CD4-positive, alpha-beta T cell (primary cell): Measurements from ENCODE around the gene PDZRN3. TPM values are rescaled to one million over a fixed set of nuclear protein-coding genes. Genes with fewer than 3 reads are reported as not detected.

Source experiments
- ATAC-seq: fragments of 200-7000 bp; cut with Tn5 transposase; one replicate; pipeline ENCODE4 v1.10.0; 2022; ENCODE audit warnings: mild to moderate bottlenecking; ENCODE audit not compliant: poor library complexity
- CTCF ChIA-PET: fragments of 350-600 bp; sonication (Branson Sonifier 250); formaldehyde crosslinking; loops from one replicate; lab custom pipeline; 2021; ENCODE audit warnings: antibody characterized with exemption, inconsistent platforms; lab: Charles Lee
- POLR2A ChIA-PET: fragments of 350-600 bp; sonication (Branson Sonifier 250); formaldehyde crosslinking; loops from one replicate; lab custom pipeline; 2021; ENCODE audit warnings: antibody characterized with exemption, inconsistent platforms; lab: Charles Lee
- DNase-seq, 14 experiments: peaks; one replicate each; pipeline ENCODE4 v3.0.0-alpha.2; 2013 to 2020; ENCODE audit warnings: mixed read lengths in 2 of 14
- H3K27ac ChIP-seq, 2 donors: one replicate each; pipeline versions ENCODE4 v1.5.1 to v1.7.0; 2013; ENCODE audit warnings: low read length in 2 of 2, low read depth in 1 of 2, mild to moderate bottlenecking in 1 of 2
- H3K27me3 ChIP-seq, 2 experiments: 1 replicate in 1 of 2; 2 replicates in 1 of 2; pipeline versions ENCODE4 v1.6.1 to v1.7.0; 2013; ENCODE audit warnings: low read length in 2 of 2, control low read depth in 1 of 2, mild to moderate bottlenecking in 1 of 2, moderate library complexity in 1 of 2; ENCODE audit not compliant: insufficient read depth in 2 of 2, control insufficient read depth in 1 of 2
- H3K36me3 ChIP-seq: one replicate; pipeline ENCODE4 v1.6.1; 2013; ENCODE audit warnings: low read length, control low read depth; ENCODE audit not compliant: insufficient read depth
- H3K4me1 ChIP-seq: one replicate; pipeline ENCODE4 v1.6.1; 2013; ENCODE audit warnings: low read length, control low read depth; ENCODE audit not compliant: insufficient read depth
- H3K4me3 ChIP-seq: one replicate; pipeline ENCODE4 v1.5.1; 2013; ENCODE audit warnings: mild to moderate bottlenecking, low read length, moderate library complexity
- H3K9me3 ChIP-seq, 2 experiments: 1 replicate in 1 of 2; 2 replicates in 1 of 2; pipeline versions ENCODE4 v1.6.1 to v1.7.0; 2013; ENCODE audit warnings: low read length in 2 of 2, mild to moderate bottlenecking in 2 of 2, control low read depth in 1 of 2, moderate library complexity in 1 of 2; ENCODE audit not compliant: control insufficient read depth in 1 of 2, insufficient read depth in 1 of 2
- H3K27ac Mint-ChIP-seq: one replicate; pipeline ENCODE4 v1.8.0; 2020; ENCODE audit warnings: mixed read lengths
- H3K27me3 Mint-ChIP-seq: one replicate; pipeline ENCODE4 v1.8.0; 2021; ENCODE audit warnings: mixed read lengths
- H3K36me3 Mint-ChIP-seq: one replicate; pipeline ENCODE4 v1.8.0; 2021; ENCODE audit warnings: low read depth, mixed read lengths
- H3K4me1 Mint-ChIP-seq: one replicate; pipeline ENCODE4 v1.8.0; 2021; ENCODE audit warnings: low read depth, mixed read lengths
- H3K4me3 Mint-ChIP-seq: one replicate; pipeline ENCODE4 v1.8.0; 2020; ENCODE audit warnings: mild to moderate bottlenecking, mixed read lengths
- H3K9me3 Mint-ChIP-seq: one replicate; pipeline ENCODE4 v1.8.0; 2020; ENCODE audit warnings: mixed read lengths
- CTCF ChIP-seq: fragments of 200-600 bp; IDR thresholded peaks from one replicate; pipeline ENCODE4 v1.8.0; 2022; ENCODE audit warnings: antibody characterized with exemption, mild to moderate bottlenecking
- intact Hi-C, 2 experiments: fragments of 100-400 bp; cut with DNase I in 1 of 2; cut with micrococcal nuclease in 1 of 2; formaldehyde crosslinking; loops; one replicate each; pipeline versions ENCODE4 v1.15.1 to v1.9.0; 2023 to 2025; cut with DNase I, micrococcal nuclease
- total RNA-seq, 174 experiments: library from RNA in 2 of 174; stranded (reverse) in 2 of 174; gene quantifications; one replicate each; pipeline ENCODE4 v1.2.3 and lab custom pipeline; 2021 to 2026

The PDZRN3 gene
- total RNA-seq, 2 experiments from 2014 or later: not detected

- peaks cover 5% of the 10 kb centered on the region for H3K27me3 Mint-ChIP-seq
- ChIA-PET POLR2A (no interaction called here), CTCF (no interaction called here)
- H3K9me3 Mint-ChIP-seq: no peaks in the 10 kb centered on the region
- no peak overlapping the region for H3K4me3 Mint-ChIP-seq
- DNase-seq (no peak), ATAC-seq (no peak)
- no peak for TF ChIP-seq CTCF
- H3K27ac Mint-ChIP-seq: no peak overlapping the region
- H3K27me3 ChIP-seq: no peaks in the 10 kb centered on the region
- H3K36me3 ChIP-seq: no peaks in the 10 kb centered on the region
- intact Hi-C loops: no loop called here
- H3K27ac ChIP-seq: no peak overlapping the region
- no peaks in the 10 kb centered on the region for H3K9me3 ChIP-seq
- H3K4me1 ChIP-seq: no peaks in the 10 kb centered on the region
- no peaks in the 10 kb centered on the region for H3K4me1 Mint-ChIP-seq
- H3K4me3 ChIP-seq: no peak overlapping the region
- H3K36me3 Mint-ChIP-seq: no peaks in the 10 kb centered on the region
Observed at GRCh38 chr3:73461547-73461946, 163.2 kb downstream of the PDZRN3 start.

DNA sequence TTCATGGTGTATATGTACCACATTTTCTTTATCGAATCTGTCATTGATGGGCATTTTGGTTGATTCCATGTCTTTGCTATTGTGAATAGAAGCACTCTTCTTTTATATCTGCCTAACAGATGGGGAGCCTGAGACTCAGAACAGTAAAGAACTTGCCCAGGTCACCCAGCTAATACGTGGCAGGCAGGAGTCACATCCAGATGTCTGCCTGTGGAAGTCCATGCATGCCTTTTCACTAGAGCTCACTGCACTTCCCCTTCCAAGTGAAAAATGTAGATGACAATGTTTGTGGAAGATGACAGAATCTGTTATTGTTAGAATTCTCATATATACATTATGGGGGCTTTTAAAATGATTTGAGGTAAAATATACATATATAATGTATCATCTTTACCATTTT lies 165.0 kb downstream of the PDZRN3 start:
- intact Hi-C loops: no loop called here
- Histone ChIP-seq H3K36me3 (no peaks in the 10 kb centered on the region), H3K27me3 (no peaks in the 10 kb centered on the region), H3K9me3 (no peaks in the 10 kb centered on the region), H3K4me3 (no peak overlapping the region), H3K27ac (no peak overlapping the region), H3K4me1 (no peaks in the 10 kb centered on the region)
- Mint-ChIP-seq H3K27ac (no peak overlapping the region), H3K36me3 (no peaks in the 10 kb centered on the region), H3K9me3 (no peaks in the 10 kb centered on the region), H3K4me3 (no peak overlapping the region), H3K27me3 (peaks cover 5% of the 10 kb centered on the region), H3K4me1 (no peaks in the 10 kb centered on the region)
- DNase-seq (no peak), ATAC-seq (no peak)
- POLR2A ChIA-PET: no interaction called here
- CTCF ChIA-PET: no interaction called here
- no peak for TF ChIP-seq CTCF

GRCh38 chr3:73453666-73454065 lies 171.1 kb downstream of the PDZRN3 start:
- intact Hi-C loops: no loop called here
- no peak overlapping the region for H3K27ac Mint-ChIP-seq
- Histone ChIP-seq H3K36me3 (no peaks in the 10 kb centered on the region), H3K4me1 (no peaks in the 10 kb centered on the region), H3K27me3 (no peaks in the 10 kb centered on the region), H3K27ac (no peak overlapping the region), H3K4me3 (no peak overlapping the region), H3K9me3 (no peaks in the 10 kb centered on the region)
- ATAC-seq (no peak), DNase-seq (no peak)
- no peaks in the 10 kb centered on the region for H3K9me3 Mint-ChIP-seq
- no peak overlapping the region for H3K4me3 Mint-ChIP-seq
- TF ChIP-seq CTCF: no peak
- ChIA-PET CTCF (no interaction called here), POLR2A (no interaction called here)
- H3K27me3 Mint-ChIP-seq: no peaks in the 10 kb centered on the region
- no peaks in the 10 kb centered on the region for H3K4me1 Mint-ChIP-seq
- no peaks in the 10 kb centered on the region for H3K36me3 Mint-ChIP-seq
